NCI-H446 treated with DMSO at 0.1 percent for 48 hours (cell line): ENCODE data around the gene LHPP.

Source experiments
- DNase-seq: peaks from one replicate; lab custom pipeline; 2025; lab: John Stamatoyannopoulos, UW

LHPP gene

GRCh38 chr10:124557648-124558338 lies 96.2 kb downstream of the LHPP start:
- no peak for DNase-seq

- no peak for DNase-seq
These were observed 97.0 kb downstream of the LHPP start for GRCh38 chr10:124558339-124559321.

GRCh38 chr10:124559372-124560132 lies 97.9 kb downstream of the LHPP start:
- DNase-seq, result no peak

GRCh38 chr10:124560377-124561105 lies 98.9 kb downstream of the LHPP start:
- no peak for DNase-seq

- no peak for DNase-seq
These were observed 99.6 kb downstream of the LHPP start for GRCh38 chr10:124561206-124561605.

- DNase-seq, result no peak
These were observed 100.9 kb downstream of the LHPP start for GRCh38 chr10:124562425-124563060.

- no peak for DNase-seq
These were observed 101.9 kb downstream of the LHPP start for GRCh38 chr10:124563320-124564040.

GRCh38 chr10:124564881-124565280 lies 103.3 kb downstream of the LHPP start:
- DNase-seq, result no peak

GRCh38 chr10:124565565-124566221 lies 104.1 kb downstream of the LHPP start:
- DNase-seq, result no peak

- DNase-seq, result no peak
These were observed 104.7 kb downstream of the LHPP start for GRCh38 chr10:124566222-124566888.

GRCh38 chr10:124566981-124567835 lies 105.6 kb downstream of the LHPP start:
- DNase-seq, result no peak

GRCh38 chr10:124568339-124568738 lies 106.7 kb downstream of the LHPP start:
- DNase-seq, result no peak

- no peak for DNase-seq
These were observed 107.4 kb downstream of the LHPP start for GRCh38 chr10:124568848-124569622.

- DNase-seq, result no peak
These were observed 108.2 kb downstream of the LHPP start for GRCh38 chr10:124569623-124570470.

- no peak for DNase-seq
These were observed 109.0 kb downstream of the LHPP start for GRCh38 chr10:124570646-124571045.

GRCh38 chr10:124572751-124573150 lies 111.1 kb downstream of the LHPP start:
- DNase-seq, result no peak
